SW 1271 (cell line): ENCODE measurements around the gene CISD1.

Experiments used
- DNase-seq, 2 experiments: peaks; one replicate each; lab custom pipeline; 2025; lab: John Stamatoyannopoulos, UW

CISD1 gene

DNA sequence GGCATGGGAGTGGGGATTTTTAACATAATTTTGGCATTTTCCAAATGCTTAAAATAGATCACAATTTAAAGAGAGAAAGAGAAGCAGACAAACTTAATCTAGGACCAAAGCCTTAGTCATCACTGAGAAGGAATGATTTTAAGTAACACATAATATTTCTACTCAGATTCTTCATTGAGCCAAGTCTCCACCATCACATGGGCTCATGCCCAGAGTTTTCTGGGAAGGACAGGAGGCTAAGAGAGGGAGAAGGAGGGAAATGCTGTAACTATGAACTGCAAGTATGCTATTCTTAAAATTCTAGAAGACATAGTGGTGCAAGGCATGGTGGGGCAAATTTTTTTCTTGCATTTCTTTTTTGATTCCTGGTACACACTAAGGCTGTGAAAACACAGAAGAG lies 42.1 kb downstream of the CISD1 start:
- no peak for DNase-seq

GRCh38 chr10:58316874-58317273 lies 47.9 kb downstream of the CISD1 start:
- DNase-seq, result no peak

- DNase-seq, result no peak
These were observed 49.4 kb downstream of the CISD1 start for GRCh38 chr10:58318346-58318745.

GRCh38 chr10:58319599-58319998 lies 50.6 kb downstream of the CISD1 start:
- DNase-seq, result no peak

GRCh38 chr10:58320351-58321049 lies 51.5 kb downstream of the CISD1 start:
- DNase-seq, result no peak

GRCh38 chr10:58322072-58322834 lies 53.3 kb downstream of the CISD1 start:
- DNase-seq, result peak in 1 of 2 experiments; percentile 11

- no peak for DNase-seq
These were observed 53.9 kb downstream of the CISD1 start for GRCh38 chr10:58322835-58323209.

GRCh38 chr10:58326967-58327381 lies 58.0 kb downstream of the CISD1 start:
- no peak for DNase-seq

GRCh38 chr10:58328233-58328632 lies 59.3 kb downstream of the CISD1 start:
- DNase-seq, result no peak

DNA sequence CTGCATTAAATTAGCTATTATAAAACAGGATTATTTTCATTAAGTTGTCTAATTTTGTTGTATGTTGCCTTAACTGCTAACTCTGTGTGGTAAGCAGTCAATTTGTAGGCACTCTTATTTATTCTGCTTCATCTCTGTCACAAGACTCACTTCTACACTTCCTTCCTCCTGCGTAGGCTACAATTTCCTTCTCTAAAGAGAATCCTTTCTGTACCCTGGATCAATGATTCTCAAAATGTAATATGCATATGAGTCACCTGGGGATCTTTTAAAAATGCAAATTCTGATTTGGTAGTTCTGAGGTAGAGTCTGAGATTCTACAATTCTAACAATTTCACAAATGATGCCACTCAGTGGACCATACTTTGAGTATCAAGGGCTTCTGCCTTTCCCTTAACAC lies 61.5 kb downstream of the CISD1 start:
- no peak for DNase-seq

DNA sequence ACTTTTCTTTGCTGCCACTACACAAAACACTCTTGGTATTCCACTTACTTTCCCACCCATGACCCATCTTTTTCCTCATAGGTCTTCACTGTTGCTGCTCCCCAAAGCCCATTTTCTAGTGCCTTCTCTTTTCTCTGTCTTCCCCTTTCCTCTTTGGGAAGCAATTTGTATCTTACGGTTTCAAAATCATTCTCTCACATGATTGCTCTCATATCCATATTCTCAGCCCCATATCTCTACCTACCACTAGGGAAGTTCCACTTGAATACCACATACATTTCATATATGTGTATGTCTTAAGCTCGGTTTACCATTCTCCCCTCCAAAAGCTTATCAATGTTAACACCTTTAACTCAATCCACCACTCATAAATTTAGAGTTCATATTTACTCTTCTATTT lies 62.7 kb downstream of the CISD1 start:
- no peak for DNase-seq

DNA sequence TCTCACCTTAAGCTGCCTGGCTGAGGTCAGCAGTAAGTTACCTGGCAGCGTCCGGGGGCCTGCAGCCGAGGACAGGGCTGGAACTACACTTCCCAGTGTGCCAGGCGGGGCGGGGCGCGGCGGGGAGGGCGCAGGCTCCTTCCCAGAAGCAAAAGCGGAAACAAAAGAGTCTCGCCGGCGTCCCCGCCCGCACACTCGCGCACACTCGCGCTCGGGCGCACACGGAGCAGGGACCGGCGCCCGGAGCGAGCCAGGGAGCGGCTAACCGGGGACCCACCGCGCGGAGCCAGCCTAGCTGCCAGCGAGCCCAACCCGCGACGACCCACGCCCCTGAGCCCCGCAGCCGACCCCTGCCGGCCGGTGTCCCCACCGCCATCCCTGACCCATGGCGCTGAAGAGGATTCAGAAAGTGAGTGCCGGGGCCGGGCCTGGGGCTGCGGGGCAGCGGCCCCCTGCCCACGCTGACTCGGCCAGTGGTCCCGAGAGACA lies 65.9 kb downstream of the CISD1 start, which contains the start of gene UBE2D1:
Gene UBE2D1 (plus strand): TSS at position 190 of the 489 bp plus-strand sequence. CDS start 196 bp downstream, at position 386.
- DNase-seq, result peak; percentile 30 to 53

DNA sequence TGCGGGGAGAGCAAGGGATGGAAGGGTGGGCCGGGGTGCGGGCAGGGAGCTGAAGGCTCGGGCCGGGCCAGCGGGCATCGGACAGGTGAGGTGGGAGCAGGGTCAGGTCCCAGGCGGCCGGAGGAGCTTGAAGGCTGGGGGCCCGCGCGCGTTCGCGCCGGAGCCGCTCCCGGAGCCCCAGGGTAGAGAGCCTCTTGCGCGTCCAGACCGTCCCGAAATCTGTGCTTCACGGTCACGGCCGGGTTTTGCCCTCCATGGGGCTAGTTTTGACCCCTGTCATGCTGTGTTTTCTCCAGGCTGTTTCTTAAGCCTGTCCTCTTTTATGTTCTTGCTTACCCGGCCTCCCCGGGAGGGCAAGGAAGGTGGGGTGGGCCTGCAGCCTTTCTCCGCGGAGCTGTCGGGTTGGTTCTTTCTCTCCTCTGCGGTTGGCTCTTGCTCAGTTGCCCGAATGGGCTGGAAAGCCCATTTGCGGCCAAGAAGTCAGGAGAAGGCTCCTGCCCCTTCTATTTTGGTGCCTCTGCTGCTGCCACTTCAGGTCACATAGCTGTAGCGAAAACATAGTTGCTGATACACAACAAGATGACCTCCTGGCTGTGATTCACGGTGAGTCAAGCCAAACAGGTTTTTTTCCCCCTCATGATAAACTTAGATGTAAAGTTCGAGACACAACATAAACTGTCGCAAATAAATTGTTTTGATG lies 66.5 kb downstream of the CISD1 start:
- peak in 1 of 2 experiments; percentile 40 for DNase-seq

DNA sequence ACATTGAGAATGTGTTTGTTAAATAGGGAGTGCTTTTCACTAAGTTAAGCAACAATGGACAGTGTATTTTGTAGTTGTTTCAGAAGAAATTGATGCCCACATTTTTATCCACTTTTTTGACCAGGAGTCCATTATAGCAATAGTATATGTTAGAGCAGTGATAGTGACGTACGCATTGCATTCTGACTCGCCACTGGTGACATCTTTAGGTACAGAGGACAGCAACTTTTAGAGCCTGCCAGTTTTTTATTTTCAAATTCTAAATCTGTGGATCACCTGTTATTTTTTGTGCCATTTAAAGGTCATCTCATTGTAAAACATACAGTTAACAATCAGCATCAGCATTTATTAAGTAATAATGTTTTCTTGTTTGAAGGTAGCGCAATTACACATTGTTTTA lies 67.3 kb downstream of the CISD1 start:
- DNase-seq, result no peak
